GM19467 (cell line): ENCODE measurements around the gene HERC5.
"Not testable (repeated sequence)": the region's sequence is repeated elsewhere in the genome, so short reads cannot be mapped to it uniquely, and the experiment has no call there.

Source experiments
- ATAC-seq: cut with Tn5 transposase; IDR thresholded peaks from one replicate; pipeline ENCODE4 v1.9.1; 2021; ENCODE audit warnings: mild to moderate bottlenecking, moderate library complexity; ENCODE audit not compliant: unreplicated experiment

Gene HERC5

DNA sequence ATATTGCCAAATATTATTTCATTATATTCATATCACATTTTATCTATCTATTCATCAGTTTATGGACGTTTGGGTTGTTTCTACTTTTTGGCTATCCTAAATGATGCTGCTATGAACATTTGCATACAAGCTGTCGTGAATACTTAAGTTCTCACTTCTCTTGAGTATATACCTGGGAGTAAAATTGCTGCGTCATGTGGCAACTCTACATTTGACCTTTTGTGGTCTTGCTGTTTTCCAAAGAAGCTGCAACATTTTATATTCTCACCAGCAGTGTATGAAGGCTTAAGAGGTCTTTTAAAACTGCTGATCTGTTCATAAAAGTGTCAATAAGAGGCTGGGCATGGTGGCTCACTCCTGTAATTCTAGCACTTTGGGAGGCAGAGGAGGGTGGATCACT lies 60.9 kb downstream of the HERC5 start:
- ATAC-seq, result no peak

- no peak for ATAC-seq
Measured at GRCh38 chr4:88518911-88519310, 62.0 kb downstream of the HERC5 start.

DNA sequence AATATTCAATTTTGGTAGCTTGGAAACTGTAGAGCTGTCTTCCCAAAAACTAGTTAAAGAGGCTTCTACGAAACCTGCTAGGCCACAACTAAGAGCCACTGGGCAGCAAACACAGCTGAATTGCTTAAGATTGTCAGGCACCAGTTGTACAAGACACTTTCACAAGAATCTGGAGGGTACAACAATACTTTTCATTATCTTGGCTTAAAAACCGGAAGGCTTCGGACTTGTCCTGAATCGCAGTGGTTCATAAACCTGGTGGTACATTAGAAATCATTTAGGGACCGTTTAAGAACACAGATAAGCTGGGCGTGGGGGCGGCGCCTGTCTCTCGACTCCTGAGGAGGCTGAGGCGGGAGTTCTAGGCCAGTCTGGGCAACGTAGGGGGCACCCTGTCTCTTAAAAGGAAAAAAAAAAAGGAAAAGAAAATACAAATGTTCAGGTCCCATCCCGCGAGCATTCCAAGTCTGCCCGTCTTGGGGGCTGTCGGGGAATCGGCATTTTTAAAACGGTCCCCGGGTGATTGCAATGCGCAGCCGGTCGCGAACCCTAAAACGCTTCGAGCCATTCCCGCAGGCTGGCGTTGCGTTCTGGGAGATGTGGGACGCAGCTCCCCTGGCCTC lies 65.9 kb downstream of the HERC5 start:
- no peak for ATAC-seq

DNA sequence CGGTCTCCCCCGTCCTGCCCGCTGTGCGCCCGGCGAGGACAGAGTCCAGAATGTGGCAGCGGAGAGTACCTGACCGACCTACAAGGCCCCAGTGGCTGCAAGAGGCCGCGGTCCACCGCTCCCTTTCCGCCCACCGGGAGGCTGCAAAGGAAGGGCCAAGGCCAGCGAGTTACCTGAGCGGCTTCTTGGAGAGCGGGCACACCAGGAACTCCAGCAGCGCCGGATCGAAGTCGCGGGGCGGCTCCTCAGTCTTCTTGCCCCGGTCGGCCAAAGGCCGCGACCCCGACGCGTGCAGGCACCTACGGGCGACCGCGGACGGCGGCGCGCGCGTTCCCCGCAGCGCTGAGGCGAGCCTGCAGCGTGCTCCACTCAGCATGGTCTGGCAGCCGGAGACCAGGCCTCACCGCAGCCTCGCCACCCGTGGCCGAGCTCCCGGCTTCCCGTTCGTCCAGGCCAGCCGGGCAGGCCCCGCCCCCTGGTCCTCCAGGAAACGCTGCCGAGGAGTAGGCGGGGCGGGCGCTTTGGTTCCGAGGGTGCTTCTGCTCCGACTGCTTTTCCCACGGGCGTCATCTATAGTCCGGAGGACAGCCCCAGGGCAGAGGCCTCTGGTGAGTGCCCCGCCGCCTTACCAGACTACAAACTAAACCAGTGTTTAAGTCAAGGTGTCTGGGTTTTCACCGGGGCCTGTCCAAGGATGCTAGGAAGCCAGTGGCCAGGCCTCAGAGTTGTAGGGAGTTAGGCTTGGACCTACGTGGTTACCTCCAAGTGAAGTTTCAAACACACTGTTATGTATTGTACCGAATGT lies 66.6 kb downstream of the HERC5 start, which contains the start of gene PYURF:
Gene PYURF, minus strand, starts transcription at position 452 of the 805 bp plus-strand sequence. Its CDS starts 76 bp downstream, at position 376.
- ATAC-seq, result peak; percentile 80

- no peak for ATAC-seq
Measured at GRCh38 chr4:88524171-88524570, 67.3 kb downstream of the HERC5 start.

- ATAC-seq, result no peak
Measured at GRCh38 chr4:88526221-88526815, 69.4 kb downstream of the HERC5 start.

GRCh38 chr4:88527787-88528186 lies 70.9 kb downstream of the HERC5 start:
- peak; percentile 32 for ATAC-seq

DNA sequence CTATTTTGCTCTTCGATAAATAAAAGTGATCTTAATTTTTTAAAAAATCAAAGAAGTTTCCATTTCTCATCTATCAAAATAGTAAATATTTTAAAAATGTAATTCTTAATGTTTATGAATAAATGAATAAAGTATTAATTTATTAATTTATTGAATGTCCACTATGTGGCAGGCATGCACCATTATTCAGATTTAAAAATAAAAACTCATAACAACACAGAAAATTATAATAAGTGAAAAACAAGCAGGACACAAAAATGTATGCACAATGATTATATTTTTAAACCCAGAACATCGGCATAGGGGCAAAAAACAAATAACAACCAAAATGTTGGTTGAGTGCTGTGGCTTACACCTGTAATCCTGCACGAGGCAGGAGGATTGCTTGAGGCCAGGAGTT lies 71.9 kb downstream of the HERC5 start:
- no peak for ATAC-seq

DNA sequence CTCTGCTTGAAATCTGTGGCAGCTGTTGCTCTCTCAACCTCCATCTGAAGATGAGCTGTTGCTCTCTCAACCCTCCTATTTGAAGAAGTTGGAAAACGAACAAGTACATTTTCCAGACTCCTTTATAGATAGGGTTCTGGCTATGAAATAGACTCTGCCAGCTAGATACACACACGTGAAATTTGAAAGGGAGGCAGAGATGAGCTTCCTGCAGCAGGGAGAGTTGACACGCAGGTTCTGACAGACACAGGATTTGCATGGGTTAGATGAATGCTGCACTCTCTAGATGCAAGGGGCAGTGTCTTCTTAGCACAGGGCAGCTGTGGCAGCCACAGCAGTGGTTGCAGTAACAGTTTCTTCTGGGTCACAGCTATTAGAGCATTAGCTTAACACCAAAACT lies 74.6 kb downstream of the HERC5 start:
- ATAC-seq, result no peak

- no peak for ATAC-seq
Measured at GRCh38 chr4:88533088-88533790, 76.3 kb downstream of the HERC5 start.

- no peak for ATAC-seq
Measured at GRCh38 chr4:88533937-88534750, 77.2 kb downstream of the HERC5 start.

DNA sequence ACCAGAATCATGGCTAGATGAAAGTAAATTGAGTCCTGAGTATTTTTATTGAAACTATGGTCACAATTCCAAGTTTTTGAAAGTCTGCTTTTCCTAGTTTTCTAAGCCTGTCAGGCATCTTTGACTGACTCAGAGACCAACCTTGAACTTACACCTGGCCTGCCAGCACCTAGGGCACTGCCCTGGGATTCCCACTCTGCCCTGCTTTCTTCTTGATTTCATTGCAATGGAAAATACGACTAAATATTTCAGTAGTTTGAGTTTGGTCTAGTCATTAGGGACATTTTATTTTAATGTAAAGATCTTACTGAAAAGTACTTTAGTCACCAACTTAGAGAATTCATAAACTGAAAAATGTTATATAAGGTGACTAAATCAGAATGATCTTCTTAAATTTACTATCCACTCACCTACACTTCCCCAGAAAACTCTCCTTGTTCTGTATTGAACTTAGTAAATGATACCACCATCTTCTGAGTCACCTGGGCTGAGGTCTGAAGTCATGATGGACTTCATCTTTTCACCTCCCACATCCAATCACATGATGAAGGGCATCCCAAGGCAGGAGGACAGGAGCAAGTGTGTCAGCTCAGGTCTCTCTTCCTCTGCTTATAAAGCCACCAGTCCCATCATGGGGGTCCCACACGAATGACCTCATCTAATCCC lies 78.3 kb downstream of the HERC5 start:
- ATAC-seq, result no peak

DNA sequence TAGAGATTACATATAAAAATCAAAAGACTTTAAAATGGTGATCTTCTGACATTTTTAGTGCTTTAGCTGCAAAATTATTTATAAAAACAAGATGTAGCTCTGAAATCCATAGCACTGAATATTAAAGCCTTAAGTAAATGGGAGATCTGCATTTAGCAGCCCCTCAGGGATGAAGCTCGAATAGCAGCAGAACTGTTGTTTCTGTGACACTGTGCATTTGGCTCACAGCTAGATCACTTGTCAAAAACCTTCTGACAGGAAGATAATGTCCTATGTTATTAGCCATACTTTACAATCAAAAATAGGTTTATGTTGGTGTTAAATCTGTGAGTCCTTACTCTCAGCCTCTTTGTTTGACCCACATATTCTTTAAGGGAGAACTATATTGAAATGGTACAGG lies 80.8 kb downstream of the HERC5 start:
- no peak for ATAC-seq

- ATAC-seq, result not testable (repeated sequence)
Measured at GRCh38 chr4:88539322-88540068, 82.6 kb downstream of the HERC5 start.

DNA sequence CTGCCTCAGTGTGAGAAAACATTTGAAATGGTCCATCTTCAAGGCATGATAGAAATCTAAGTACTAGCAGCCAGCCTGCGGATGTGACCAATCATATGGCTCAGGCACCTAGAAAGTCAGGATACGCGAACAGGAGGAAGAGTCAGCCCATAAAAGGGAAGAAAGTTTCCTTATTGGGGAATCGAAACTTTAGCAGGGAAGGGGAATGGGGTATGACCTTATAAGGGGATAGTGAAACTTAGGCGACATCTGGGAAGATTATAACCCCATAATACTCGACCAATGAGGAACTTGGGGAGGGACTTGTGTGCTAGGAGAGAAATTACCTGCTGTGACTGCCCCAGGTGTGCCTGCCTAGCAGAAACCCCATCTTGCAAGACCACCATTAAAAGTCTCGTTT lies 92.9 kb downstream of the HERC5 start:
- no peak for ATAC-seq
